H1 (cell line): ENCODE data around the gene BLOC1S4. TPM values are rescaled to one million over a fixed set of nuclear protein-coding genes. Genes with fewer than 3 reads are reported as not detected.

Source experiments
- CBX5 ChIP-seq: fragments of 300-800, 300-1000 bp; sonication (generic); IDR thresholded peaks from 2 replicates; pipeline ENCODE4 v1.7.1; 2016; ENCODE audit warnings: antibody characterized with exemption, low read length, low read depth
- CHD1 ChIP-seq: IDR thresholded peaks from 2 replicates; pipeline ENCODE4 v1.6.1; 2012; ENCODE audit warnings: low read depth, low read length, improper control_type of control experiment
- E2F6 ChIP-seq: IDR thresholded peaks from 2 replicates; pipeline ENCODE4 v1.6.1; 2012; ENCODE audit warnings: inconsistent platforms
- KDM1A ChIP-seq: fragments of 200-600, 300-600 bp; sonication (generic); IDR thresholded peaks from 2 replicates; pipeline ENCODE4 v1.7.1; 2016; ENCODE audit warnings: mild to moderate bottlenecking, low read length, borderline replicate concordance
- KDM4A ChIP-seq: IDR thresholded peaks from one replicate; pipeline ENCODE4 v1.7.1; 2012; ENCODE audit warnings: low read depth, mild to moderate bottlenecking, moderate library complexity, low read length, inconsistent platforms; ENCODE audit not compliant: severe bottlenecking
- KDM5A ChIP-seq: fragments of 200-600 bp; IDR thresholded peaks from 2 replicates; pipeline ENCODE4 v1.7.1; 2012; ENCODE audit warnings: mild to moderate bottlenecking, low read length, inconsistent platforms, mixed read lengths
- SP4 ChIP-seq: IDR thresholded peaks from 2 replicates; pipeline ENCODE4 v1.6.1; 2012; ENCODE audit warnings: low read length, inconsistent platforms
- SRF ChIP-seq: IDR thresholded peaks from 2 replicates; pipeline ENCODE4 v1.6.1; 2011; ENCODE audit warnings: mild to moderate bottlenecking, low read depth, low read length, moderate library complexity
- TAF1 ChIP-seq: IDR thresholded peaks from 2 replicates; pipeline ENCODE4 v1.6.1; 2011; ENCODE audit warnings: mild to moderate bottlenecking, low read depth, low read length
- TCF12 ChIP-seq: IDR thresholded peaks from 2 replicates; pipeline ENCODE4 v1.6.1; 2011; ENCODE audit warnings: low read depth, mild to moderate bottlenecking, low read length
- polyA plus RNA-seq, 7 experiments: library from polyadenylated mRNA; depleted of rRNA in 3 of 7; stranded (reverse) in 5 of 7; unstranded in 2 of 7; fragments of >200 nt in 5 of 7; fragments of 200-250 nt in 2 of 7; gene quantifications; 1 replicate in 5 of 7; 2 replicates in 1 of 7; 4 replicates in 1 of 7; pipeline versions ENCODE4 v1.2.1 to v1.2.3, GENCODE V29; 2011 to 2013; ENCODE audit warnings: missing spikeins in 2 of 7, mixed read lengths in 2 of 7
- total RNA-seq: library from RNA; stranded (reverse); fragmentation: NEBNext Ultra II Directional; extraction: Animal tissue kit (Norgen Biotek cat#: 25700); gene quantifications from 2 replicates; pipeline ENCODE4 v1.2.1, GENCODE V29; 2021

BLOC1S4 gene
- total and polyA plus RNA-seq, 2 of the 8 experiments (the other 6 are each of a cell fraction or from before 2014, with no cell fraction given): 19.1 to 27.8 TPM

GRCh38 chr4:6682862-6683590 lies 32.9 kb upstream of the BLOC1S4 start (continued):
- TF ChIP-seq TCF12 (no peak), SRF (no peak), CBX5 (no peak), KDM4A (no peak), E2F6 (no peak), SP4 (no peak), KDM1A (no peak), TAF1 (no peak), CHD1 (no peak), KDM5A (no peak)
- TF ChIP-seq, all 59 proteins: peak for 0
